Keratinocyte (primary cell): ENCODE measurements around the gene NLGN2.

Experiments used
- EZH2 ChIP-seq: IDR thresholded peaks from one replicate; pipeline ENCODE4 v1.6.1; 2012; ENCODE audit warnings: inconsistent platforms, mild to moderate bottlenecking, low read length, moderate library complexity
- TF ChIP-seq, protein P1 (sequence below), 3 experiments: IDR thresholded peaks in 1 of 3; conservative IDR thresholded peaks in 1 of 3; optimal IDR thresholded peaks in 1 of 3; 2 replicates in 2 of 3; 3 replicates in 1 of 3; pipeline versions ENCODE3 to v1.5.1; 2011; ENCODE audit warnings: low read length in 3 of 3, mild to moderate bottlenecking in 3 of 3, moderate library complexity in 2 of 3, control low read depth in 1 of 3, inconsistent platforms in 1 of 3; ENCODE audit not compliant: insufficient read depth in 2 of 3; ENCODE audit errors: extremely low read depth in 1 of 3

DNA sequence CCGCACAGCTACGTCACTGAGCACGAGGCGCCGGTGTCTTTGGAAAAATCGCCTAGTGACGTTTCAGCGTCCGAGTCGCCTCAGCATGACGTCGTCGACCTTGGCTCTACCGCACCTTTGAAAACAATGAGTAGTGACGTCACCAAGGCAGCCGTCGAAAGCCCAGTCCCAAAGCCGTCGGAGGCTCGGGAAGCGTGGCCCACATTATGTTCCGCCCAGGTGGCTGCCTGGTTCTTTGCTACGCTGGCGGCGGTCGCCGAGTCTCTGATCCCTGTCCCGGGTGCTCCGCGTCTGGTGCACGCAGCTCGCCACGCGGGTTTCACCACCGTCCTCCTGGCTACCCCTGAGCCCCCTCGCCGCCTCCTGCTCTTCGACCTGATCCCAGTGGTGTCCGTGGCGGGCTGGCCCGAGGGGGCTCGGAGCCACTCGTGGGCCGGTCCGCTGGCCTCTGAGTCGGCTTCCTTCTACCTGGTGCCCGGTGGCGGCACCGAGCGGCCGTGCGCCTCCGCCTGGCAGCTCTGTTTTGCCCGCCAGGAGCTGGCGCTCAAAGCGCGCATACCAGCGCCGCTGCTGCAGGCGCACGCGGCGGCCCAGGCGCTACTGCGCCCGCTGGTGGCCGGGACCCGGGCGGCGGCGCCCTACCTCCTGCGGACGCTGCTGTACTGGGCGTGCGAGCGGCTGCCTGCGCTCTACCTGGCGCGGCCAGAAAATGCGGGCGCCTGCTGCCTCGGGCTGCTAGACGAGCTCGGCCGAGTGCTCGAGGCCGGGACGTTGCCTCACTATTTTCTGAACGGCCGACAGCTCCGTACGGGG lies 29.1 kb downstream of the NLGN2 start:
- TF ChIP-seq, protein P1, sequence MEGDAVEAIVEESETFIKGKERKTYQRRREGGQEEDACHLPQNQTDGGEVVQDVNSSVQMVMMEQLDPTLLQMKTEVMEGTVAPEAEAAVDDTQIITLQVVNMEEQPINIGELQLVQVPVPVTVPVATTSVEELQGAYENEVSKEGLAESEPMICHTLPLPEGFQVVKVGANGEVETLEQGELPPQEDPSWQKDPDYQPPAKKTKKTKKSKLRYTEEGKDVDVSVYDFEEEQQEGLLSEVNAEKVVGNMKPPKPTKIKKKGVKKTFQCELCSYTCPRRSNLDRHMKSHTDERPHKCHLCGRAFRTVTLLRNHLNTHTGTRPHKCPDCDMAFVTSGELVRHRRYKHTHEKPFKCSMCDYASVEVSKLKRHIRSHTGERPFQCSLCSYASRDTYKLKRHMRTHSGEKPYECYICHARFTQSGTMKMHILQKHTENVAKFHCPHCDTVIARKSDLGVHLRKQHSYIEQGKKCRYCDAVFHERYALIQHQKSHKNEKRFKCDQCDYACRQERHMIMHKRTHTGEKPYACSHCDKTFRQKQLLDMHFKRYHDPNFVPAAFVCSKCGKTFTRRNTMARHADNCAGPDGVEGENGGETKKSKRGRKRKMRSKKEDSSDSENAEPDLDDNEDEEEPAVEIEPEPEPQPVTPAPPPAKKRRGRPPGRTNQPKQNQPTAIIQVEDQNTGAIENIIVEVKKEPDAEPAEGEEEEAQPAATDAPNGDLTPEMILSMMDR (optimal IDR thresholded peaks at IDR 0.05 in 1 of 3, IDR thresholded peaks at IDR 0.05 in 1 of 3, conservative IDR thresholded peaks at IDR 0.05 in 1 of 3; ENCODE audit: extremely low read depth in 1 of 3, insufficient read depth in 2 of 3, low read length in 3 of 3) = peak; percentile 52 to 92 (median 87)
- TF ChIP-seq EZH2 = no peak
